Naive thymus-derived CD8-positive, alpha-beta T cell (primary cell): ENCODE measurements around the gene LONRF3. TPM values are rescaled to one million over a fixed set of nuclear protein-coding genes. Genes with fewer than 3 reads are reported as not detected.

Source experiments
- ATAC-seq, 2 donors: fragments of 150-1000 bp; cut with Tn5 transposase in 1 of 2; sonication (Bioruptor Pico), chemical (Tn5 transposase) in 1 of 2; 1 replicate in 1 of 2; 2 replicates in 1 of 2; pipeline ENCODE4 v1.10.0; 2021; ENCODE audit warnings: mild to moderate bottlenecking in 2 of 2, moderate library complexity in 2 of 2
- POLR2A ChIA-PET: fragments of 350-600 bp; sonication (Branson Sonifier 250); formaldehyde crosslinking; loops from one replicate; lab custom pipeline; 2021; ENCODE audit warnings: antibody characterized with exemption; lab: Charles Lee
- DNase-seq, 10 donors: peaks; one replicate each; pipeline versions ENCODE4 v3.0.0 to v3.0.0-alpha.2; 2020 to 2022
- H3K27ac Mint-ChIP-seq, 10 donors: one replicate each; pipeline ENCODE4 v1.8.0; 2020 to 2022; ENCODE audit warnings: mild to moderate bottlenecking in 10 of 10, mixed read lengths in 10 of 10, moderate library complexity in 4 of 10, inconsistent platforms in 1 of 10
- H3K27me3 Mint-ChIP-seq, 5 donors: one replicate each; pipeline ENCODE4 v1.8.0; 2021 to 2022; ENCODE audit warnings: mixed read lengths in 5 of 5
- H3K36me3 Mint-ChIP-seq, 3 donors: one replicate each; pipeline ENCODE4 v1.8.0; 2020 to 2022; ENCODE audit warnings: mixed read lengths in 3 of 3, mild to moderate bottlenecking in 2 of 3, inconsistent platforms in 1 of 3
- H3K4me1 Mint-ChIP-seq, 4 donors: one replicate each; pipeline ENCODE4 v1.8.0; 2021 to 2022; ENCODE audit warnings: mixed read lengths in 4 of 4
- H3K4me3 Mint-ChIP-seq, 10 donors: one replicate each; pipeline ENCODE4 v1.8.0; 2020 to 2022; ENCODE audit warnings: mild to moderate bottlenecking in 10 of 10, mixed read lengths in 10 of 10, moderate library complexity in 6 of 10, inconsistent platforms in 1 of 10
- H3K9me3 Mint-ChIP-seq, 9 donors: one replicate each; pipeline ENCODE4 v1.8.0; 2020 to 2022; ENCODE audit warnings: mixed read lengths in 9 of 9, mild to moderate bottlenecking in 3 of 9, inconsistent platforms in 1 of 9, moderate library complexity in 1 of 9
- polyA plus RNA-seq, 3 donors: library from polyadenylated mRNA; unstranded; fragments of 300-500 nt; fragmentation: Illumina TruSeq; gene quantifications; one replicate each; pipeline ENCODE4 v1.2.3, GENCODE V29; 2021
- total RNA-seq, 8 experiments: library from RNA in 2 of 8; stranded (reverse) in 2 of 8; gene quantifications; one replicate each; pipeline ENCODE4 v1.2.3 and lab custom pipeline; 2021 to 2026

LONRF3 gene
- total and polyA plus RNA-seq, 5 experiments from 2014 or later: 0.41 to 9.3 (median 1.5) TPM

DNA sequence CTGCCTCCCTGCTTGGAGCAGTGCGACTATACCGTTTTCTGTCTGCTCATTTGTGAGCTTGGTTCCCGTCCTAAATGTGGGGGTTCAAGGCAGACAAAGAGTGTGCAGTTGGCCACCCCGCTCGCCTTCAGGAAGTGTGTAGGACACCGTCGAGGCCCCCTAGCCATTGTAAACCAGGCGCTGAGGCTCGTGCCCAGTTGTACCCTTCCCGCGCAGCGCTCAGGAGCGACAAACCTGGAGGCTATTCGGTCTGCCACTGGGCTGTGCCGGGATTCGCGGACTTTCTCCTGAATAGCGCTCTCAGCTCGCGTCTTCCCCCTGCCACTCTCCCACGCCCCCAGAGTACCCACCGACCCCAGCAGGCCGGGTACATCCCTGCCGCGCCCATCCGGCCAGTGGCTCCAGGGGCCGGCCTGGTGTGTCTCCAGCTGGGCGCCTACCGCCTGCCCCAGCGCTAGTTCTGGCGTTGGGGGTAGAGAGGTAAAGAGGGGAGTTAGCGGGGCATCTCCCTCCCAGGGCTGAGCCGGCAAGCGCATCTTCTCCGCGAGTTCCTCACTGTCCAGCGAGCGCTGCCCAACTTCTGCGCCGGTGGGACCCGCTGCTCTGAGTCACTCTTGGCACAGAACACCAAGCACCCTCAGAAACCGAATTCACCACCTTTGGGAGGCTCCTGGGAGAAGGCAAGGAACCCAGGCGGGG, 880 bp upstream of the LONRF3 start:
- POLR2A ChIA-PET: no interaction called here
- Mint-ChIP-seq H3K27ac (peak overlapping the region in 2 of 10 donors; percentile 21 to 95), H3K27me3 (peaks cover 0 to 13% (median 8%) of the 10 kb centered on the region in 5 donors), H3K9me3 (no peaks in the 10 kb centered on the region), H3K4me1 (peaks cover 7 to 27% (median 20%) of the 10 kb centered on the region in 4 donors), H3K36me3 (no peaks in the 10 kb centered on the region), H3K4me3 (peak overlapping the region; percentile 84 to 96 (median 89))
- DNase-seq (no peak), ATAC-seq (no peak)

- peaks cover 0 to 2% (median 0%) of the 10 kb centered on the region in 3 donors for H3K36me3 Mint-ChIP-seq
- H3K4me1 Mint-ChIP-seq: peaks cover 7 to 27% (median 21%) of the 10 kb centered on the region in 4 donors
- peaks cover 0 to 13% (median 8%) of the 10 kb centered on the region in 5 donors for H3K27me3 Mint-ChIP-seq
- POLR2A ChIA-PET: interaction anchor here (0.5 to 1.9 kb wide), 8 partner anchors 11 to 478 kb away, joined by 3 to 16 read pairs (median 4); no protein-coding TSS in a partner anchor
- H3K27ac Mint-ChIP-seq: peak overlapping the region; percentile 53 to 95 (median 90)
- peak; percentile 71 to 73 for ATAC-seq
- peak overlapping the region; percentile 84 to 96 (median 94) for H3K4me3 Mint-ChIP-seq
- H3K9me3 Mint-ChIP-seq: no peaks in the 10 kb centered on the region
- peak; percentile 35 to 73 (median 50) for DNase-seq
Measured at GRCh38 chrX:118974908-118975671, 672 bp downstream of the LONRF3 start.

DNA sequence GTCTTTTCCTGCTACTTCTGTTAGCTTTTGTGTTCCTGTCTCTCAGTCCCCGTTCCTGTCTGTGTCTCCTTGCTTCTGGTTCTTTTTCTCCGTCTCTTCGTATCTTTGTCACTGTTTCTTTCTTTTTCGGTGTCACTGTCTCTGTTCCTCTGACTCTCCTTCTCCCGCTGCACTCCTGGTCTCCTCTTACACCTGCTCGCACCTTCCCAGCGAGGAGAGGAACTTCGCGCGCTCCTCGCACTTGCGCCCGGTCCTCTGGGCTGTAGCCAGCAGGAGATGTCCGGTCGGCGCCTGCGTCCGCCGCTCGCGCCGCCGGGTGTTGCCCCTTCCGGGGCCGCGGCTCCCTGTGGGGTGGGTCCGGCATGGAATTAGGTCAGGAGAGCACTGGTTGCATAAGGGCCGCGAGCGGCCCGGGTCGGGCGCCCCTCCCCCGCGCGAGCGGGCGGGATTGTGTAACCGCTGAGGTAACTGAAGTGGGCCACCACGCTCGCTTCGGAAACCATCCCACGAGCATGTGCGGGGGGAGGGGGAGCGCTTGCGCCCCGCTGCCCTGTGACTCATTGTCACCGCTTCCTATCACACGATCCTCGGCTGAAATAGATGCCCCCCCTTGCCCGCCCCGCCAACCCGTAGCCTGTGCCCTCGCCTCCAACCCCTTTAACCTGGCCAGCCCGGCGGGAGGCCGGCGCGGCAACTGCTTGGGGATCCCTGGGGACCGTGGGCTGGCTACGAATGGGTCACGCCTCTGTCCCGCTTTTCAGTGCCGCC, 1.6 kb downstream of the LONRF3 start:
- Mint-ChIP-seq H3K27me3 (peaks cover 0 to 13% (median 7%) of the 10 kb centered on the region in 5 donors), H3K4me1 (peaks cover 7 to 27% (median 21%) of the 10 kb centered on the region in 4 donors), H3K36me3 (peaks cover 0 to 7% (median 4%) of the 10 kb centered on the region in 3 donors), H3K4me3 (peak overlapping the region; percentile 84 to 96 (median 94)), H3K27ac (peak overlapping the region in 9 of 10 donors; percentile 19 to 95 (median 91)), H3K9me3 (no peaks in the 10 kb centered on the region)
- DNase-seq (peak; percentile 23 to 78 (median 39)), ATAC-seq (peak; percentile 21 to 40)
- POLR2A ChIA-PET: interaction anchor here (0.5 to 1.9 kb wide), 6 partner anchors 13 to 478 kb away, joined by 3 to 16 read pairs (median 4); no protein-coding TSS in a partner anchor

- ATAC-seq (no peak), DNase-seq (peak in 6 of 10 donors; percentile 8 to 19 (median 16))
- H3K4me1 Mint-ChIP-seq: peaks cover 7 to 27% (median 21%) of the 10 kb centered on the region in 4 donors
- peaks cover 0 to 11% (median 7%) of the 10 kb centered on the region in 5 donors for H3K27me3 Mint-ChIP-seq
- H3K4me3 Mint-ChIP-seq: peak overlapping the region; percentile 60 to 96 (median 79)
- no peaks in the 10 kb centered on the region for H3K9me3 Mint-ChIP-seq
- H3K27ac Mint-ChIP-seq: peak overlapping the region in 3 of 10 donors; percentile 53 to 78 (median 75)
- peaks cover 0 to 7% (median 4%) of the 10 kb centered on the region in 3 donors for H3K36me3 Mint-ChIP-seq
- POLR2A ChIA-PET: interaction anchor here (1.4 kb wide), 1 partner anchor 16 kb away, joined by 4 read pairs; no protein-coding TSS in a partner anchor
Measured at GRCh38 chrX:118976599-118977340, 2.4 kb downstream of the LONRF3 start.

GRCh38 chrX:118977424-118977823, 3.0 kb downstream of the LONRF3 start:
- POLR2A ChIA-PET: interaction anchor here (1.4 kb wide), 1 partner anchor 15 kb away, joined by 4 read pairs; no protein-coding TSS in a partner anchor

GRCh38 chrX:118978451-118978850, 4.0 kb downstream of the LONRF3 start:
- H3K27me3 Mint-ChIP-seq: peaks cover 0 to 6% (median 0%) of the 10 kb centered on the region in 5 donors
- no peaks in the 10 kb centered on the region for H3K9me3 Mint-ChIP-seq
- H3K27ac Mint-ChIP-seq: no peak overlapping the region
- POLR2A ChIA-PET: no interaction called here
- DNase-seq: no peak
- H3K4me1 Mint-ChIP-seq: peaks cover 7 to 27% (median 23%) of the 10 kb centered on the region in 4 donors
- H3K4me3 Mint-ChIP-seq: no peak overlapping the region
- H3K36me3 Mint-ChIP-seq: peaks cover 0 to 16% (median 4%) of the 10 kb centered on the region in 3 donors
- ATAC-seq: no peak

More at GRCh38 chrX:118977424-118977823, 3.0 kb downstream of the LONRF3 start:
- Mint-ChIP-seq H3K4me3 (peak overlapping the region in 7 of 10 donors; percentile 7 to 96 (median 73)), H3K9me3 (no peaks in the 10 kb centered on the region), H3K4me1 (peaks cover 7 to 27% (median 22%) of the 10 kb centered on the region in 4 donors), H3K27me3 (peaks cover 0 to 11% (median 7%) of the 10 kb centered on the region in 5 donors), H3K36me3 (peaks cover 0 to 10% (median 4%) of the 10 kb centered on the region in 3 donors), H3K27ac (peak overlapping the region in 3 of 10 donors; percentile 16 to 73 (median 59))
- DNase-seq: no peak
- no peak for ATAC-seq

GRCh38 chrX:118980761-118981160, 6.3 kb downstream of the LONRF3 start:
- H3K27me3 Mint-ChIP-seq: peaks cover 0 to under 1% (median 0%) of the 10 kb centered on the region in 5 donors
- H3K36me3 Mint-ChIP-seq: peaks cover 0 to 20% (median 4%) of the 10 kb centered on the region in 3 donors
- no peak overlapping the region for H3K4me3 Mint-ChIP-seq
- POLR2A ChIA-PET: no interaction called here
- no peaks in the 10 kb centered on the region for H3K9me3 Mint-ChIP-seq
- no peak overlapping the region for H3K27ac Mint-ChIP-seq
- DNase-seq: no peak
- peaks cover under 1 to 19% (median 12%) of the 10 kb centered on the region in 4 donors for H3K4me1 Mint-ChIP-seq
- ATAC-seq: no peak

GRCh38 chrX:118983513-118983912, 9.1 kb downstream of the LONRF3 start:
- no peak for ATAC-seq

DNA sequence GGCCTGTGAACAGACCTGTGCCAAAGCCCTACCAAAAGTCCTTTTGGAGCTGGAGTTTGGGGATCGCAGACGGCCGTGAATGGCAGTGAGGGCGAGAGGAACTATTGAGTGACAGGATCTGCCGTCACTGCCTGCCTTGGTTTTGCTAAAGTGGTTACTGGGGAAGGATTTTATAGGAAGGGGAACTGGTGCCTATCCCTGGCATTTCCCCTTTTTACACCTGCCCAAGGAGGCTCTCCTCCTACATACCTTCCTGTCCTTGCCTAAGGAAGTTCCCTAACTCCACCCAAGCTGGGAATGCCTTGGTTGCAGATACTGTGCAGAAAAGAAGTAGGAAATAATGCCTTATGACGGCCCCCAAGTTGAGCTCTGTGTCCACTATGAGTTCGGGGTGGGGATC, 14.5 kb downstream of the LONRF3 start:
- peaks cover 0 to 3% (median 0%) of the 10 kb centered on the region in 9 donors for H3K9me3 Mint-ChIP-seq
- ATAC-seq (no peak), DNase-seq (no peak)
- no peak overlapping the region for H3K4me3 Mint-ChIP-seq
- POLR2A ChIA-PET: interaction anchor here (1.0 kb wide), 1 partner anchor 13 kb away, joined by 5 read pairs; no protein-coding TSS in a partner anchor
- H3K27ac Mint-ChIP-seq: peak overlapping the region in 3 of 10 donors; percentile 12 to 57 (median 40)
- peaks cover 0 to 27% (median 4%) of the 10 kb centered on the region in 3 donors for H3K36me3 Mint-ChIP-seq
- H3K27me3 Mint-ChIP-seq: no peaks in the 10 kb centered on the region
- H3K4me1 Mint-ChIP-seq: peaks cover 11 to 20% (median 15%) of the 10 kb centered on the region in 4 donors

More at GRCh38 chrX:118983513-118983912, 9.1 kb downstream of the LONRF3 start:
- H3K27me3 Mint-ChIP-seq: no peaks in the 10 kb centered on the region
- DNase-seq: no peak
- no peak overlapping the region for H3K4me3 Mint-ChIP-seq
- POLR2A ChIA-PET: no interaction called here
- H3K27ac Mint-ChIP-seq: no peak overlapping the region
- peaks cover 0 to 6% (median under 1%) of the 10 kb centered on the region in 4 donors for H3K4me1 Mint-ChIP-seq
- H3K9me3 Mint-ChIP-seq: no peaks in the 10 kb centered on the region
- H3K36me3 Mint-ChIP-seq: peaks cover 0 to 28% (median 4%) of the 10 kb centered on the region in 3 donors

DNA sequence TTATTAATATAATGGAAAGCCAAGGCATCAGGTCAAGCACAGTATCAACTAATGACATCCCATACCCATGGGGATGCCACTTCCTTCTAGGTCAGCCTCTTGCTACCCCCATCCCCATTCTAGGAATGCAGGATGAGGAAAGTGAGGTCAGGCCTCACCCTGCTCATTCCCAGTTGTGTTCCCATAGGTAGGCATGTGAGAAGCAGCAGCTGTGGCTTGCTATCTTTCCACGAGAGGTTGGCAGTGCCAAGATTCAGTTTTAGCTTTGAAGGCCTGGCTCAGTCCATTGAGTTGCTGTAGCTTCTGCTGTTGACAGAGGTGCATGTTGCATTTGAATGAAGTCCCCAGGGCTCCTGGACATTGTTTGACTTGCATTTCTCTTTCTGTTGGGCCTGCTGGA, 15.5 kb downstream of the LONRF3 start:
- Mint-ChIP-seq H3K4me3 (peak overlapping the region in 1 of 10 donors; percentile 6), H3K27ac (no peak overlapping the region), H3K9me3 (peaks cover 0 to 3% (median 0%) of the 10 kb centered on the region in 9 donors), H3K4me1 (peaks cover 11 to 23% (median 16%) of the 10 kb centered on the region in 4 donors), H3K36me3 (peaks cover 0 to 24% (median 4%) of the 10 kb centered on the region in 3 donors), H3K27me3 (no peaks in the 10 kb centered on the region)
- DNase-seq (no peak), ATAC-seq (no peak)
- POLR2A ChIA-PET: no interaction called here
